Neuron (in vitro differentiated cells): ENCODE measurements around the gene NOS1AP.
"Not testable (repeated sequence)": the region's sequence is repeated elsewhere in the genome, so short reads cannot be mapped to it uniquely, and the experiment has no call there.

Source experiments
- H2AFZ ChIP-seq: one replicate; pipeline ENCODE4 v1.6.1; 2013; ENCODE audit warnings: low read depth, mild to moderate bottlenecking, inconsistent platforms, low read length, moderate library complexity
- H3K27me3 ChIP-seq: one replicate; pipeline ENCODE4 v1.6.1; 2013; ENCODE audit warnings: low read length; ENCODE audit not compliant: insufficient read depth
- H3K36me3 ChIP-seq: one replicate; pipeline ENCODE4 v1.6.1; 2013; ENCODE audit warnings: low read length; ENCODE audit not compliant: insufficient read depth
- H3K4me1 ChIP-seq: one replicate; pipeline ENCODE4 v1.6.1; 2013; ENCODE audit warnings: low read length; ENCODE audit not compliant: insufficient read depth
- H3K4me3 ChIP-seq: 2 replicates; pipeline ENCODE4 v1.5.1; 2013; ENCODE audit warnings: mild to moderate bottlenecking, low read length, moderate library complexity
- H3K9me3 ChIP-seq: one replicate; pipeline ENCODE4 v1.6.1; 2013; ENCODE audit warnings: low read length

The NOS1AP gene

GRCh38 chr1:162191396-162192305 lies 122.2 kb downstream of the NOS1AP start:
- H3K4me3 ChIP-seq: no peak overlapping the region

GRCh38 chr1:162192306-162192678 lies 122.8 kb downstream of the NOS1AP start:
- no peaks in the 10 kb centered on the region for H3K36me3 ChIP-seq
- H3K9me3 ChIP-seq: no peaks in the 10 kb centered on the region
- H2AFZ ChIP-seq: no peak overlapping the region
- no peaks in the 10 kb centered on the region for H3K27me3 ChIP-seq
- H3K4me3 ChIP-seq: no peak overlapping the region
- H3K4me1 ChIP-seq: peaks cover 16% of the 10 kb centered on the region

More at GRCh38 chr1:162191396-162192305, 122.2 kb downstream of the NOS1AP start:
- H3K9me3 ChIP-seq: peaks cover under 1% of the 10 kb centered on the region
- no peaks in the 10 kb centered on the region for H3K36me3 ChIP-seq
- H2AFZ ChIP-seq: no peak overlapping the region
- H3K27me3 ChIP-seq: no peaks in the 10 kb centered on the region
- peaks cover 14% of the 10 kb centered on the region for H3K4me1 ChIP-seq

GRCh38 chr1:162192763-162193162 lies 123.3 kb downstream of the NOS1AP start:
- Histone ChIP-seq H3K4me3 (no peak overlapping the region), H3K27me3 (no peaks in the 10 kb centered on the region), H3K4me1 (peaks cover 16% of the 10 kb centered on the region), H2AFZ (no peak overlapping the region), H3K36me3 (no peaks in the 10 kb centered on the region), H3K9me3 (no peaks in the 10 kb centered on the region)

- no peaks in the 10 kb centered on the region for H3K36me3 ChIP-seq
- H3K9me3 ChIP-seq: no peaks in the 10 kb centered on the region
- H3K4me3 ChIP-seq: no peak overlapping the region
- no peaks in the 10 kb centered on the region for H3K27me3 ChIP-seq
- peaks cover 17% of the 10 kb centered on the region for H3K4me1 ChIP-seq
- no peak overlapping the region for H2AFZ ChIP-seq
Observed at GRCh38 chr1:162193221-162193620, 123.7 kb downstream of the NOS1AP start.

GRCh38 chr1:162193815-162194214 lies 124.3 kb downstream of the NOS1AP start:
- Histone ChIP-seq H3K27me3 (no peaks in the 10 kb centered on the region), H3K36me3 (no peaks in the 10 kb centered on the region), H3K4me3 (no peak overlapping the region), H3K9me3 (no peaks in the 10 kb centered on the region), H3K4me1 (peaks cover 19% of the 10 kb centered on the region), H2AFZ (no peak overlapping the region)

- Histone ChIP-seq H3K4me3 (no peak overlapping the region), H3K27me3 (no peaks in the 10 kb centered on the region), H3K4me1 (peaks cover 19% of the 10 kb centered on the region), H2AFZ (no peak overlapping the region), H3K9me3 (no peaks in the 10 kb centered on the region), H3K36me3 (no peaks in the 10 kb centered on the region)
Observed at GRCh38 chr1:162195567-162195966, 126.1 kb downstream of the NOS1AP start.

- H3K4me3 ChIP-seq: no peak overlapping the region
- H3K27me3 ChIP-seq: no peaks in the 10 kb centered on the region
- H3K9me3 ChIP-seq: no peaks in the 10 kb centered on the region
- H3K36me3 ChIP-seq: no peaks in the 10 kb centered on the region
- peaks cover 19% of the 10 kb centered on the region for H3K4me1 ChIP-seq
- H2AFZ ChIP-seq: no peak overlapping the region
Observed at GRCh38 chr1:162196387-162196786, 126.9 kb downstream of the NOS1AP start.

- H3K4me1 ChIP-seq: peaks cover 19% of the 10 kb centered on the region
- no peaks in the 10 kb centered on the region for H3K36me3 ChIP-seq
- H2AFZ ChIP-seq: no peak overlapping the region
Observed at GRCh38 chr1:162197041-162197531, 127.6 kb downstream of the NOS1AP start.

GRCh38 chr1:162197615-162198421 lies 128.3 kb downstream of the NOS1AP start:
- H3K4me3 ChIP-seq: no peak overlapping the region
- H3K9me3 ChIP-seq: no peaks in the 10 kb centered on the region
- no peaks in the 10 kb centered on the region for H3K36me3 ChIP-seq
- no peaks in the 10 kb centered on the region for H3K27me3 ChIP-seq
- H3K4me1 ChIP-seq: peaks cover 19% of the 10 kb centered on the region
- no peak overlapping the region for H2AFZ ChIP-seq

More at GRCh38 chr1:162197041-162197531, 127.6 kb downstream of the NOS1AP start:
- H3K9me3 ChIP-seq: no peaks in the 10 kb centered on the region
- H3K4me3 ChIP-seq: no peak overlapping the region
- no peaks in the 10 kb centered on the region for H3K27me3 ChIP-seq

GRCh38 chr1:162200096-162200847 lies 130.8 kb downstream of the NOS1AP start:
- Histone ChIP-seq H2AFZ (no peak overlapping the region), H3K36me3 (no peaks in the 10 kb centered on the region), H3K4me3 (no peak overlapping the region), H3K9me3 (no peaks in the 10 kb centered on the region), H3K4me1 (peaks cover 18% of the 10 kb centered on the region), H3K27me3 (no peaks in the 10 kb centered on the region)

- H3K36me3 ChIP-seq, H3K9me3 ChIP-seq, H3K4me3 ChIP-seq, H2AFZ ChIP-seq, H3K27me3 ChIP-seq: not testable (repeated sequence)
- H3K4me1 ChIP-seq: peaks cover 21% of the 10 kb centered on the region
Observed at GRCh38 chr1:162201062-162201461, 131.6 kb downstream of the NOS1AP start.

- no peaks in the 10 kb centered on the region for H3K36me3 ChIP-seq
- peaks cover 13% of the 10 kb centered on the region for H3K4me1 ChIP-seq
- H3K4me3 ChIP-seq: no peak overlapping the region
- H3K9me3 ChIP-seq: no peaks in the 10 kb centered on the region
- H3K27me3 ChIP-seq: no peaks in the 10 kb centered on the region
- no peak overlapping the region for H2AFZ ChIP-seq
Observed at GRCh38 chr1:162204129-162204822, 134.8 kb downstream of the NOS1AP start.
